ENCODE measurements around the gene CCDC6.
"Not testable (repeated sequence)": the region's sequence is repeated elsewhere in the genome, so short reads cannot be mapped to it uniquely, and the experiment has no call there.

CCDC6 gene

DNA sequence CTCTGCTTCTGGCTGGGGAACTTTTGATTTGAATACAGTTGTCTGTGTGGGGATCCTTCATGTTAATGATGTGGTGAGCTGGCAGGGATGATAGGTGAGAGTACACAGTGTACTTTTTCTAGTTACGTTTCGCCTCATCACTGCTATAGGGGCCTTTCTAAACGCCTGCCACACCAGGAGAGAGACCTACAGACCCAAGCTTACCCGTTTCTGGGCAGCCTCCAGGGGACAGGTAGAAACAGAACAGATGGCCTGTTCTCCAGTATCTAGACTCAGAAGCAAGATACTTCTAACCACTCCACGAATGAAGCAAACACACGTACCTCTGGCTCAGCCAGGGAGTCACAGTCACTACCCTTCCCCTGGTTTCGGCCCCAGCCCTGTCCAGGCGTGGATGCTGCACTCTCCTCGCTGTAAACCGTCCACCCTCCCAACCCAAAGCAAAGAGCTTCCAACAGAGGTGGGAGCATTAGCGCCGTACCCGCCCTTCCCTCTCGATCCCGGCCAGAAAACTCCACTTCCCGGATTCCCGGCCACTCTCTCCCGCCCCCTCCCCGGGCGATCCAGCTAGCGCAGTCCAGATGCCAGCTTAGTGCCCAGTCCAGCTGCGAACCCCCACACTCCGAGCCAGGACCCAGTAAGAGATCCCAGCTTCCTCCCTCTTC, 1.2 kb downstream of the CCDC6 start:
- DNase-seq: peak; percentile 69

DNA sequence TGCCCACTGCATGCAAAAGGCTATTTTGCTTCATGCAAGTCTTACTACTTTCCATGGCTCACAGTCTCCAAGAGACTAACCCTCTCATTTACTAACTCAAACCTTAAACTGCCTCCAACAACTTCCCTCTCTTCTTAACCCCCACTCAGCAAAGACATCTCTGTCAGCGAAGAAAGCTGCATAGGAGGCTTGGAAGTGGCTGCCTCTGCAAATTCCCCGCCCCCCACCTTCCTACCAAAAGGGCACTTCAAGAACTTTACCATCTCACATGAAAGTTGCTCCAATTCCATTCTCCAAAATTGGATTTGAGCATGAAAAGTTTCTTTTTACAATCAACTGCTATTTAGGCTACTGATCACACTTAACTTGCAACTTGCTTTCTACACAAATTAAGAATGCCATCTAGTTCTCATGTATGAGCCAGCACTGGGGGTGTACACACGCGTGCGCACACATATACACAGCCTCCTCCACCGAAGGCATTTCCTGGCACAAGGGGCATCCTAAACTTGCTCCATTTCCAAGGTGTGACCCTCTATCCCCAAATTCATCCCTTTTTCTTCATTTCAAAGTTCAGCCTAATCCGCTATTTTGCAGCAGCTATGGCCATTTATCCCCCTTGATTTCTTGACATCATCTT, 1.8 kb downstream of the CCDC6 start:
- no peak for DNase-seq

DNA sequence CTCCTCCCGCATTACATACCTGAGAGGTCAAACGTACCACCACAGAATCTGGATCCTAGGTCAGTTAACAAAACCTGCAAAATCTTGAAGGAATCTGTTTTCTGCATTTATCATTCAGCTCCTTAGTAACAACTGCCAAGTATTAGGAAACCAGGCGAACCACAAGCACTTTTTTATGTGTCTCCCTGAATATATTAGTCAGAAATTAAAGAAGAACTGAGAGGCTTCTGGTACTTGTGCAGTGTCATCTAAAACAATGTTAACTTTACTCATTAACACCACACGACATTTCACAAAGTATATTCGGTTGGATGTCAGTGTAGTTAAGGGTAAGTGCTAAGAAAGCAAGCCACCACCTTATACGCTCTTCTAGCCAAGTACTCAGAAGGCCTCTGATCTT, 2.5 kb downstream of the CCDC6 start:
- no peak for DNase-seq

DNA sequence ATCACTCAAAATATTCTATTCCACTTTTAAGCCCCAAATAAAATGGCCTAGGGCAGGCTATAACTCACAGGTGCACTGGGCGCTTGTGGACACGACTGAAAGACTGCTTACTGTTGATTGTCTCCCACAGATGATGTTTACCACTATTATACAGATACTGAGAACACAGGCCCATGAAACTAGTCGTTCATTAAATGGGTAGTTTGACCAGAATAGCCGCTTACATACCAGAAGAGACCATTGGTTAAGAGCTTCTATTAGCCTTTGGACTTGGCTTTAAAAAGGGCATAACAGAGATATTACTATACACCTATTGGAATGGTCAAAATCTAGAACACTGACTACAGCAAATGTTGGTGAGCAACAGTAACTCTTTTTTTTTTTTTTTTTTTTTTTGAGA, 4.3 kb downstream of the CCDC6 start:
- no peak for DNase-seq

DNA sequence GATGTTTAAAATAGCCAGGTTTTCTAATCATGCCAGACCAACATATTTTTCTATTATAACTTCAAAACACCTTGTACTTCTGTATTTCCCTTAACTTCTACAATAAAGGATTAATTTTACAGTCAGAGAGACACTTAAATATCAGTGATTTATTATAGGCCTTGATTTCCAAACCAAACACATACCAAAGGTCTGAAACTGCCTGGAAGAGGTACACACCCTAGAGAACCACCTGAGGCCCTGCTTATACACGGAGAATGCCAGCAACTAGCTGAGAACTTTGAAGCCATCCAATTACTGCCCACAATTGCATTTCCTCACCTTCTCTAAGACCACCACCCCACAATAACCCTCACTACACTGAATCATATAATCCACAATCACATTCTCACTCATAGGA, 4.9 kb downstream of the CCDC6 start:
- no peak for DNase-seq

DNA sequence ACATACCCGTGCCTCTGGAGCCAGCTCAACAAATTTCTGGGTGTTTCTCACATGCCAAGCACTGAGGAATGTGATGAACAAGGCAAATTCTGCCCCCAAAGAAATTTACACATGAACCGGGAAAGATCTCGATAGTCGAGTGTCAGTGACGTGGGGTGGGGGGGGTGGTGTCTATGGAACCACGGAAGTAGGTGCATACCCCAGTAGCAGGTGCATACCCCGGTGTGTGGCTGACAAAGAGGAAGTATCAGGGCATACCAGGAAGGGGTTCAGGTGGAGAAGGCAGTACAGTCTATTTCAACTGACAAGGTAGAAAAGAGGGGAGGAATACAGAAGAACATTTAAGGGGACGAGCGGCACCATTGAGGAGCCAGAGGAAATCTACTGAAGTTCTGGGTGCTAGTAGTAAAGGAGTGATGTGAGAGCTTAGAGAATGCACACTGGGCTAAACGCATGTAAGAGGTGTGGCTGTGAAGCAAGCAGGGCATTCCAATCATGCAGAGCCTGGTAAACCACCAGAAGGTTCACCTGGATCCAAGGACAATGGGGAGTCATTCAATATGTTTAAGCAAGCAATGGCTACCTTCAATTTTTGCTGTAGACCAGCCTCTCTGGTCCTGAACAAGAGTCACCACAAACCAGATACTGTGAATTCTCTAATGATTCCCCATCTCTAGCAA, 6.2 kb downstream of the CCDC6 start:
- DNase-seq: no peak

DNA sequence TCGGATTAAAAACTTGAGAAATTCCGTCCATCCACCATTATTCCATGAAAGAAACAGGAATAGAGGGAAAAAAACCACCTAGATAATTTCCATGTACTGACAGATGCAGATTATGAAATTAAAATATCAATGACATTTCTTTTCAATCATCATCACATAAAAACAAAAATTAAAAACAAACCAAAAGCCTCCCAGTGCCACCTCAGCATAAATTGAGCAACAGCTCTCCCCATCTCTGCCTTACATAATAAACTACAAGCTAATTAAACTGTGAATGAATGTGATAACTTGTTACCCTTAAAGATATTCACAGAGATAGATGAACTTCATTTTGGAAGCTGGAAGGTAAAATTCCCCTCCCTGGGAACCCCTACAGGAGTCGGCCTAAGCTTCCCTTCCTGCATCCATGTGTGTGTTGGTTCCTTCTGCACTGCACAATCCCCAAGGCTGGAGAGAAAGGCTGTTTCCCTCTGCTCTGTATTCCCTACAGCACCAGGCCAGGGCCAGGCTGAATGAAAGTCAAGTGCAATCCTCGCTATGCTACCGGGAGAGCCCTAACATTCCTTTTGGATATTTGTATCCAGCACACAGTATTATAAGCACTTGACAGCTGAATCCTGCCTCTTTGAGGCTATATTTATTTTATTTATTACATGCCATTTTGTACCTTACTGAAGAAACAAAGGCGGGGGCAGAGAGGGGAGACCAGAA, 8.1 kb downstream of the CCDC6 start:
- no peak for DNase-seq

DNA sequence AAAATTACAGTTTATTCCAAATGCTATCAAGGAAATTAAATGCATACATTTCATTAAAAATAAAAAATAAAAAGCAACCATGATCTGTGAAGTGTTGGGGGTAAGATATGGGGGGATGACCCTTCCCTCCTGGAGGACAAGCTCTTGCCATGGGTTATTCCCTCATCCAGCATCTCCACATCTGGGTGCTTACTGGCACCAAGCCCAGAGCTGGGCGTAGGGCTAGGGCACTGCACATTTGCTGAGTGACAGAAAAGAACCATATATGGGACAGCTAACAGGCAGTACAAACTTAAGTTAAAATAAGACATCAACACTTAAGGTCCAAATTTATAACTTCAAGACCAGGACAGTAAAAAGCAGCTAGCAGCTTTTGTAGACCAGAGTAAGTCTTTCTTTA, 10.2 kb downstream of the CCDC6 start:
- DNase-seq: no peak

DNA sequence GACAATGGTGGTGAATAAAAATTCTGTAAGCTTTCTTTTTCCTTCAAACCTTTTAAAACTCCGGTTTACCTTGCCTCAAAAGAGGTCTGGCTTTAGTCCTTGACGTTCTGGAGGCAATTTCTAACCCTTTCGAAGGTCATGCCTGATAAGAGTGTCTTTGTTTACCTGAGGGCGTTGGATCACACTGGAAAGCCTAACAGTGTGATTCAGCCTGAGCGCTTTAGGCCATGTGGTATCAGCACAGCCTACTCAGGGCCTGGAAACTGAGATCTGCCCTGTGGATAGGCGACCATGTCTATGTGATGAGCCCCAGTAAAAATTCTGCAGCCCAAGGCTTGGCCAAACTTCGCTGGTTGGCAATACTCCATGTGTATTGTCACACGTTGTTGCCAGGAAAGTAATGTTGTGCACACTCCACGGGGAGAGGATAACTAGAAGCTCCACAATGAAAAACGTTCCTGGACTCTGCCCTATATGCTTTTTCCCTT, 10.7 kb downstream of the CCDC6 start:
- no peak for DNase-seq

DNA sequence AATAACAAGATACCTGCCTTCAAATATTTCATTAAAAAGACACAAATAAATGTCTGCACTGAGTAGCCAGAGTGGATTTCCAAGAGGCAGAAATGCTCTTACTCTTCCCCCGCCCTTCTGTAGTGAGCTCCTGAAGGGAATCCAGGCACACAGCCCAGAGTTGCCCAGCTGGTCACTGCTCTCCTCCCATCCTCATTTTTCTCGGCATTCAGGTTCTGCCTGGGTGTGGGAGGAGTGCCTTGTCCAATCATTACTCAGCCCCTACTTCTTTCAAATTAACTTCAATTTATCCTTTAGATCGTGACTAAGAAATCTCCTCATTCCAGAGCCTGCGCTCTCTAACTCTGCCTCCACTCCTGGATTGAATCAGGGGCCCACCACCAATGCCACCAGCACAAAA, 12.2 kb downstream of the CCDC6 start:
- no peak for DNase-seq

DNA sequence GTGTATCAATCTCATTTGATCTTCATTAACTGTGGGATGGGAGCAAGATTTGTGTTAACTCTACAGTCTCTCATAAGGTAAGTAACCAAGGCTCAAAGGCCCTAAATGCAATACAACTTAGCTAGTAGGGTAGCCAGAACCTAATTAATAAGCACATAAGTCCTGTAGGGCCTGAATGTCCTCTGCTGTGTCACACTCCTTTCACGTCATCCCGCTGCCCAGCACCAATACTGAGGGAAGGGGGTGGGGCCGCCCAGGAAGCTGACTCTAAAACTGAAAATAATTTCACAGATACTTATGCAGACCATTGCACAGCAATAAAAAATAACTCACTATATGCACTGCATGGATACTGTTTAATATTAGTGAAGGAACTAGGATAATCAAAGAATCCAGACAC, 13.7 kb downstream of the CCDC6 start:
- DNase-seq: no peak

DNA sequence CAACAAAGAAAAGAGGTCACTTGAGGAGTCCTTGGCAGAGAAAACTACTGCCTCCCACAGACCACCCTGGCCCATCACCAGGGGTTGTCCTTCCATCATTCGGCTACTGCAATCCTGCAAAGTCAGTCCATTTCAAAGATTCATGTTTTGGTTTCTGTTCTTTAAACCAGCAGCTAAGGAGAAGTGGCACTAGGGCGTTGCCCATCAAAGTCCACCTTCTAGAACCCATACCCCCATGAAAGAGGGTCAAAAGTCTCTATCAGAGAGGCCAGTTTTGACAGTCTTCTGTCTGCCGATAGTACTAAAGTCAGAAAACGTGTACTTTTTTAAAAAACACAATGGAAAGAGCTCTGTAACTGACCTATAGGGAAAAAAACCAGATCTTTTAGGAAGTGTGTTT, 14.4 kb downstream of the CCDC6 start:
- DNase-seq: no peak

DNA sequence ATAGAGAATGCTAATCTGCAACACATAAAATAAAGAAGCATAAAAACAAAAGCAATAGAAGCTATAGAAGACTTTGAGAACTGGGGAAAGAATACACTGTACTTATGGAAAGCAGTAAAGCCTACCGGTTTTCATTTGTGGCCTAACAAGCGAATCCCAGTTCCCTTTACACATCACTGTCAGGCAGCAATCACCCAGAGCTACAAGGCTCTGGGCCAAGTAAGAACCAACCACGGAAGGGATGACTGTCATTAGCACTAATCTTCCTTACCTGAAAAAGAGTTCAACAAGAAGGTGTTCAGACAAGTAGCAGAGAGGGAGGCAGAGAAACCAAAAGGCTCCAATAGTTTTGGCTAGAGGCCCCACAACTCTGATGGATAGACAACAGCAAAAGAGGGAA, 15.0 kb downstream of the CCDC6 start:
- no peak for DNase-seq

DNA sequence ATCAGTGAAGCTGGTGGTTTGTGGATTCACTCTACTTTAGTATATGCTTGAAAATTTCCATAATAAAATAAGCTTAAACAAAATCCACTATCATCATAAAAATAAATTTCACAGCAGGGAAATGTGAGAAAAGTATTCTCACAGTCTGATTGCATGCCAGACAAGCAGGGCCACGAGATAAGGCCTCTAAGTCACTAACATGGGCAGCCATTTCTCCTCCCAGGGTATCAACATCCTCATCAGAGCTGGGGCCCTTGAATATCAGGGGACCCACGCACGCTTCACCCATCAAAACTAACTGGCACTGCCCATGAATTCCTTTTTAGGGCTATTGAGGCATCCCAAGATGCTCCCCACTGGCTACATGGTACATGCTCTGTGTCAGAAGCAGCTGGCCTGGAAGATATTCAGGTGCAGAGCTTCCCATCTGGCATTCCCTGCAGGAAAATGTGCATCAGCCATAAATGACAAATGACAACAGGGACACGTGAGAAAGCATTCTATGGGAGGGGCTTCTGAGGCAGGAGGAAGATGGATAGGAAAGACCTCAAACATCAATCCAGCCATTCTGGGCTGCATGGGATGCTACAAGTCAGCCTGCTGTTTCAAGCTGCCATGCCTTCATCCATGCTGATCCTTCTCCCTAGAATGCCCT, 17.4 kb downstream of the CCDC6 start:
- peak; percentile 60 for DNase-seq

DNA sequence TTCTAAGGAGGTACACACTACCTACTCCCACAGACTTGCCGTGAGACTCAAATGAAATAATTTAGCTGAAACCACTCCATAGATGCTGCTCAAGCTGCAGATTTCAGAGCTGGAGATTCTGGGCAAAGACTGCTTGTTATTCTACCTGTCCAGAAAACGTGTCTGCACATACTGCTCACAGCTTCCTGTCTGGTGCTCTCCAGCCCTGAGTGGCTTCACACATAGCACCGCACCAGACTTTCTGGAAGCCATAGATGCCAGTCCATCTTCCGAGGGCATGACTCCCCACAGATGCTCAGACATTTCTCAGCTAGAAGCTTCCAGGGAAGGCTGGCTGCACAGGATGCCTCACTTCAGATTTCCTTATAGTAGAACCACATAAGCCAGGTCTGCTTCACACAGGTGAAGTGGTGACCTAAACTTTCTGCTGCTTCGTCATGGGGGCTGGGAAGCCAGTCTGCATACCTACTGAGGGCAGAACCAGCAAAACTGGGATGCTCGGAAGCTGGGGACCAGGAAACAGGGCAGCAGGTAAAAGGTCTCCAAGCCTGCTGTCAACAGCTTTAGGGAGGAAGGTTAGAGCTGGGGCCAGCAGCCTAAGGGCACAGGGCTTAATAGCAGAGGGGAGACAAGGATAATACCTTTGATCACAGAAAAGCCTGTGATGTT, 18.2 kb downstream of the CCDC6 start:
- DNase-seq: no peak

DNA sequence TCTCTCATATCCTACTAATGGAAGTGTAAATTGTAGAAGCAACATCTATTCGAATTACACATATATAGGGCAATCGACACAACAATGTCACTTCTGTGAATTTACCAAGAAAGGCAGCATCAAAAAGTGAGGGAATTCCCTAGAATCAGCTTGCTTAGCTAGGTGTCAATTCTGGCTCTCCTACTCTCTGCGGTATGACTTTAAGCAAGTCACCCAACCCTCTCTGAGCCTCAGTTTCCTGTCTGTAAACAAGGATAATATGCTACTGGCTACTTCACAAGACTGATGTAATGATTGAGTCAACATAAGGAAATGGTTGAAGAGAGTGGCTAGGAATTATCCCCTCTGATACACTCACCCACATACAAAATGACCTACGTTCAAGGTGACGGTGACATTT, 19.4 kb downstream of the CCDC6 start:
- DNase-seq: no peak

DNA sequence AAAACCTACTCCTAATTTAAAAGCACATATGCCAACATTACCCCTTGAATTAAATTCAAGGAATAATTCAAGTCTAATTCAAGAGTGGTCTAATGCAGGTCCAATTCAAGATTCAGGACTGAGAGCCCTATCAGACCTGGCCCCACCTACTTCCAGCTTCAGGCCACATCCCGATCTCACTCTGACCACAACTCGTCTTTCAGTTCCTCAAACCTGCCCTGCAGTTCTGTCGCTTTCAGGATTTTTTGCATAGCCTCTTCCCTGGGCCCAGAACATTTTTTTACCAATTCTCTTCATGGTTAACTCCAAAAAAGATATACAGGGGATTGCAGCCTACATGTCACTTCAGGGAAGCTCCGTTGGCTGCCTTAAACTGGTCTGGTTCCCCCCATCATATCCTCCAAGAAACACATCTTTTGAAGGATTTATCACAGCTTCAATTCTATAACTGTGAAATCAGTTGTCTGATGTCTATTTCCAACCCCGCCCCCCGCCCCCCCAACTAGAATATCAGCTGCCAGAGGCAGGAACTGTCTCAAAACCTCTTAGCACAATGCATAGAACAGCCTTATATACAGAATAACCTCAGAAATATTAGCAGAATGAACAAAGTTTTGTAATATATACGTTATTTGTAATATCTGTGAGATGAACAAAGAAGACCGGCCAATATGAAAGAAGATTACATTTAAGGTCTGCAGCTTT, 20.8 kb downstream of the CCDC6 start:
- DNase-seq: no peak

DNA sequence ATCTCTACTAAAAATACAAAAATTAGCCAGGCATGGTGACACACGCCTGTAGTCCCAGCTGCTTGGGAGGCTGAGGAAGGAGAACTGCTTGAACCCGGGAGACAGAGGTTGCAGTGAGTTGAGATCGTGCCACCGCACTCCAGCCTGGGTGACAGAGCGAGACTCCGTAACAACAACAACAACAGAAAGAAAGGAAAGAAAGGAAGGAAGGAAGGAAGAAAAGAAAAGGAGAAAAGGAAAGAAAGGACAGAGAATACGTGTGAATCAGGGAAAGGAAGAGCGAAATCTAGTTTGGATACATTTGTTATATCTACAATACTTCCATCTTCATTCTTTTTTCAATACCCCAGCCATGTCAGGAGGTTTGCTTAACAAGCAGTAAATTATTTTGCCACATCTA, 21.5 kb downstream of the CCDC6 start:
- not testable (repeated sequence) for DNase-seq

DNA sequence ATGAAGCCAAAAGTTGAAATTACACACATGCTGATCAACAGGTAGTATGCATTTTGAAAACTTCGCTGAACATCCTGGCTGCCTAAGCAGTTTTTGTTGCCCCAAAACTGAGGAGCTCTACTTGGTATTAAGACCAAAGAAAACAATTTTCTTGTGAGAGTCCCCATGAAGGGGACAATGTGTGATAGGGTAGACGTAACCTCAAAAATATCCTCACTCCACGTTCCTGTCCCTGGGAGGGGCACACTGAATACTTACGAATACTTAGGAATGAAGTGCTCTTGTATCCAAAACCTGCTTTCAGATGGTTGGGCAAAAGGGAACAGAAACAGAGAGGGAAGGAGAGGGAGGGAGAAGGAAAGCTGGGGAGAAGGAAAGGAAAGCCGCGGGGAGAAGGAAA, 24.7 kb downstream of the CCDC6 start:
- DNase-seq: no peak

DNA sequence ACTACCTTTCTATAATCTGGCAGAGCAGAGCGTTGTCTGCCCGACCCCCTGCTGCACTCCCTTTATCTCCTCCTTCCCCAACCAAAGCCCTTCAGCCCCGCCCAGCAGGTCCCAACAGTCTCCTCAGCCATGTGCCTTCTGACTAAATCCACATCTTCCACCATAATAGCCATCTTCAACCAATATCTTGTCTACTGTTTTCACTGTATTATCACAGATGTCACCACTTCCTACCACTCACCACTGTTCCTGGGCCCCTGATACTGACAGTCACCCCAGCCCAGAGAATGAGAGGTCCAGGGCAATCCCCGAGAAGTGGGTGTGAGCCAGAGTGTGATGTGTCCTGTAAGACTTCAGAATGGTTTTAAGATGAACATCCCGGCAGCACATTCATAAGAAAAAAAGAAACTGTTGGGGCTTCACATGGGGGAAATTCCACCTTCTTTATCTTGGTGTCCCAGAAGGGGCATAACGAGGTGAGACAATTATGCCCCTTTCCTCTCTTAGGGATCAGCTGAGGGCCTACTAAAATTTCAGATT, 25.3 kb downstream of the CCDC6 start:
- no peak for DNase-seq

DNA sequence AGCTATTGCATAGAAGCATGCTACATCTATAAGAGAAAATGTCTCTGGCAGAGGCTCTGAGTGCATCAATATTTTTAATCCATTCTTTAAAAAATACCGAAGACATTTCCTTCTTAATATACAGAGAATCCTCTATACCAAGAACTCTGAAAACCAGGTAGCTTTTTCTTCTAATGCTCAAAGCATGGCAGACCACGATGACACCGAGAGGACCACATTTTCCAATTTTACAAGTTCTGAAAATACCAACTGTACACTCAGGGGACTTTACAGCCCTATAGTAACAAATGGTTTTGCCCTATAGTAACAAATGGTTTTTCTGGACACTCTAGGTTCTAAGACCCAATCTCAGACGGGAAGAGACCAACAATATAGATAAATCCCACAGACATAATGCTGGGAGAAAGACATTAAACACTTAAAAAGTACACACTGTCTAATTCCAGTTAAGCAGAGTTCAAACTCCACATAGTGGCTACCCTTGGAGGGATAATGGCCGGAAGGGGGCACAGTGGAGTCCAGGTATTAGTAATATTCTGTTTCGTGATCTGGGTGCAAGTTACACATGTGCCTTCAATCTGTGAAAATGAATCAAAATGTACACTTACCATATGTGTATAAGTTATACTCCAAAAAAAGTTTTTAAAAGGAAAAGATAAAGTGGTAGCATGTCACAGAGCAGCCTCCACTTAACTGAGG, 26.2 kb downstream of the CCDC6 start:
- no peak for DNase-seq
